HEK293 (cell line): Measurements from ENCODE around the gene INKA2.

Experiments
- CTCF ChIA-PET: fragments of 350-600 bp; formaldehyde crosslinking; extraction: SDS; loops from one replicate; lab custom pipeline; 2021; ENCODE audit warnings: antibody characterized with exemption; lab: Yijun Ruan, JAX
- POLR2A ChIA-PET: fragments of 300-600 bp; formaldehyde crosslinking; extraction: SDS; loops from one replicate; lab custom pipeline; 2020; ENCODE audit warnings: antibody characterized with exemption, inconsistent platforms; lab: Yijun Ruan, JAX
- H3K27ac ChIP-seq: fragments of 200-500 bp; sonication (Bioruptor generic); 2 replicates; pipeline ENCODE4 v1.5.1; 2014; ENCODE audit warnings: low read depth, low read length, control low read depth, inconsistent platforms; ENCODE audit errors: extremely low read depth
- H3K36me3 ChIP-seq, 2 experiments: fragments of 200-500 bp in 1 of 2; sonication (Bioruptor generic) in 1 of 2; 1 replicate in 1 of 2; 2 replicates in 1 of 2; pipeline ENCODE4 v1.5.1; 2014 to 2017; ENCODE audit warnings: inconsistent platforms in 2 of 2, low read length in 2 of 2; ENCODE audit not compliant: control insufficient read depth in 2 of 2, insufficient read depth in 1 of 2
- H3K4me1 ChIP-seq: fragments of 200-500 bp; sonication (Bioruptor generic); 2 replicates; pipeline ENCODE4 v1.5.1; 2014; ENCODE audit warnings: mild to moderate bottlenecking, low read length, inconsistent platforms; ENCODE audit not compliant: control insufficient read depth, insufficient read depth
- H3K4me3 ChIP-seq: 2 replicates; pipeline ENCODE4 v1.5.1; 2011; ENCODE audit warnings: low read depth, mild to moderate bottlenecking, control low read depth, low read length, moderate library complexity
- H3K9me3 ChIP-seq: fragments of 200-500 bp; sonication (Bioruptor generic); 2 replicates; pipeline ENCODE4 v1.5.1; 2014; ENCODE audit warnings: low read depth, low read length, inconsistent platforms; ENCODE audit not compliant: control insufficient read depth, insufficient read depth
- CTCF ChIP-seq: fragments of 450-650 bp; formaldehyde crosslinking; IDR thresholded peaks from 2 replicates; pipeline ENCODE4 v1.5.1; 2016; ENCODE audit warnings: missing biosample characterization, missing genetic modification characterization
- GLI4 ChIP-seq: fragments of 450-650 bp; formaldehyde crosslinking; IDR thresholded peaks from 2 replicates; pipeline ENCODE4 v1.5.1; 2016; ENCODE audit warnings: missing biosample characterization, missing genetic modification characterization
- KLF7 ChIP-seq: fragments of 450-650 bp; formaldehyde crosslinking; IDR thresholded peaks from 2 replicates; pipeline ENCODE4 v1.5.1; 2016; ENCODE audit warnings: missing biosample characterization, missing genetic modification characterization, borderline replicate concordance
- KLF9 ChIP-seq: fragments of 450-650 bp; formaldehyde crosslinking; IDR thresholded peaks from 2 replicates; pipeline ENCODE4 v1.5.1; 2016; ENCODE audit warnings: missing biosample characterization, missing genetic modification characterization, low read depth
- MZF1 ChIP-seq: fragments of 450-650 bp; formaldehyde crosslinking; IDR thresholded peaks from 2 replicates; pipeline ENCODE4 v1.5.1; 2017; ENCODE audit warnings: missing biosample characterization, missing genetic modification characterization, borderline replicate concordance
- YY1 ChIP-seq: fragments of 450-650 bp; formaldehyde crosslinking; IDR thresholded peaks from 2 replicates; pipeline ENCODE4 v1.5.1; 2018; ENCODE audit warnings: missing biosample characterization, missing genetic modification characterization
- ZBTB1 ChIP-seq: fragments of 450-650 bp; formaldehyde crosslinking; IDR thresholded peaks from 2 replicates; pipeline ENCODE4 v1.5.1; 2016; ENCODE audit warnings: missing biosample characterization, missing genetic modification characterization
- ZNF146 ChIP-seq: fragments of 450-650 bp; formaldehyde crosslinking; IDR thresholded peaks from 2 replicates; pipeline ENCODE4 v1.5.1; 2016; ENCODE audit warnings: missing biosample characterization, missing genetic modification characterization
- ZNF148 ChIP-seq: fragments of 450-650 bp; formaldehyde crosslinking; IDR thresholded peaks from 2 replicates; pipeline ENCODE4 v1.5.0; 2017; ENCODE audit warnings: missing biosample characterization, missing genetic modification characterization, borderline replicate concordance
- ZNF2 ChIP-seq: fragments of 450-650 bp; formaldehyde crosslinking; IDR thresholded peaks from 2 replicates; pipeline ENCODE4 v1.5.1; 2016; ENCODE audit warnings: missing biosample characterization, missing genetic modification characterization
- ZNF24 ChIP-seq: fragments of 450-650 bp; formaldehyde crosslinking; IDR thresholded peaks from 2 replicates; pipeline ENCODE4 v1.5.1; 2016; ENCODE audit warnings: missing biosample characterization, missing genetic modification characterization
- ZNF280D ChIP-seq: fragments of 450-650 bp; formaldehyde crosslinking; IDR thresholded peaks from 2 replicates; pipeline ENCODE4 v1.5.1; 2016; ENCODE audit warnings: missing biosample characterization, missing genetic modification characterization
- ZNF335 ChIP-seq: fragments of 450-650 bp; formaldehyde crosslinking; conservative IDR thresholded peaks from 2 replicates; pipeline ENCODE4 v1.5.1; 2016; ENCODE audit warnings: missing biosample characterization, missing genetic modification characterization
- ZNF416 ChIP-seq: fragments of 450-650 bp; formaldehyde crosslinking; IDR thresholded peaks from 2 replicates; pipeline ENCODE4 v1.5.1; 2016; ENCODE audit warnings: missing biosample characterization, missing genetic modification characterization
- ZNF521 ChIP-seq: fragments of 450-650 bp; formaldehyde crosslinking; IDR thresholded peaks from 2 replicates; pipeline ENCODE4 v1.5.1; 2017; ENCODE audit warnings: missing biosample characterization, mild to moderate bottlenecking, missing genetic modification characterization
- ZNF560 ChIP-seq: fragments of 450-650 bp; formaldehyde crosslinking; IDR thresholded peaks from 2 replicates; pipeline ENCODE4 v1.5.1; 2017; ENCODE audit warnings: missing biosample characterization, missing genetic modification characterization, borderline replicate concordance
- ZNF585B ChIP-seq: fragments of 450-650 bp; formaldehyde crosslinking; IDR thresholded peaks from 2 replicates; pipeline ENCODE4 v1.5.1; 2016; ENCODE audit warnings: missing biosample characterization, missing genetic modification characterization
- ZNF610 ChIP-seq: fragments of 450-650 bp; formaldehyde crosslinking; IDR thresholded peaks from 2 replicates; pipeline ENCODE4 v1.5.1; 2016; ENCODE audit warnings: missing biosample characterization, missing genetic modification characterization, borderline replicate concordance
- ZNF701 ChIP-seq: fragments of 450-650 bp; formaldehyde crosslinking; IDR thresholded peaks from 2 replicates; pipeline ENCODE4 v1.5.1; 2016; ENCODE audit warnings: missing biosample characterization, missing genetic modification characterization
- ZNF830 ChIP-seq: fragments of 450-650 bp; IDR thresholded peaks from 2 replicates; pipeline ENCODE4 v1.5.0; 2018; ENCODE audit warnings: missing biosample characterization, missing genetic modification characterization, low read depth, mild to moderate bottlenecking, moderate library complexity
- ZSCAN4 ChIP-seq: fragments of 450-650 bp; formaldehyde crosslinking; IDR thresholded peaks from 2 replicates; pipeline ENCODE4 v1.5.1; 2017; ENCODE audit warnings: missing biosample characterization, missing genetic modification characterization

The INKA2 gene

GRCh38 chr1:111720977-111721786 is 18.0 kb downstream of the INKA2 start:
- H3K27ac ChIP-seq: no peak overlapping the region
- CTCF ChIA-PET: interaction anchor here (2.5 kb wide), 1 partner anchor 26 kb away, joined by 8 read pairs; no protein-coding TSS in a partner anchor

GRCh38 chr1:111720274-111720976 is 18.8 kb downstream of the INKA2 start:
- H3K36me3 ChIP-seq: peaks cover 0 to 9% of the 10 kb centered on the region in 2 experiments; a peak in 1 of 3 replicates
- no peak overlapping the region for H3K4me3 ChIP-seq
- no peak for TF ChIP-seq KLF7
- no peak for TF ChIP-seq ZNF585B
- no peak for TF ChIP-seq CTCF
- no peak for TF ChIP-seq YY1
- no peak for TF ChIP-seq ZNF830 (tag by site-specific recombination)
- no peak for TF ChIP-seq ZNF416 (tag by site-specific recombination)
- no peak for TF ChIP-seq ZBTB1 (tag by site-specific recombination)
- H3K27ac ChIP-seq: no peak overlapping the region
- no peaks in the 10 kb centered on the region for H3K9me3 ChIP-seq
- ChIA-PET CTCF (interaction anchor here (2.5 kb wide), 1 partner anchor 27 kb away, joined by 8 read pairs; no protein-coding TSS in a partner anchor), POLR2A (interaction anchor here (1.0 to 1.2 kb wide), 2 partner anchors 11 to 19 kb away, joined by 3 read pairs; partner anchors contain the start of gene INKA2)
- H3K4me1 ChIP-seq: no peaks in the 10 kb centered on the region

More at GRCh38 chr1:111720977-111721786, 18.0 kb downstream of the INKA2 start:
- Histone ChIP-seq H3K9me3 (no peaks in the 10 kb centered on the region), H3K4me3 (no peak overlapping the region)
- peak; percentile 93 for TF ChIP-seq ZSCAN4
- no peak for TF ChIP-seq ZNF610 (tag by site-specific recombination)
- TF ChIP-seq, all 188 proteins: peak for 1
- no peaks in the 10 kb centered on the region for H3K4me1 ChIP-seq
- POLR2A ChIA-PET: interaction anchor here (1.0 to 1.2 kb wide), 2 partner anchors 10 to 18 kb away, joined by 3 read pairs; partner anchors contain the start of gene INKA2
- H3K36me3 ChIP-seq: peaks cover 0 to 9% of the 10 kb centered on the region in 2 experiments; a peak in 1 of 3 replicates

- H3K4me1 ChIP-seq: no peaks in the 10 kb centered on the region
- peaks cover 0 to 9% of the 10 kb centered on the region in 2 experiments; a peak in 1 of 3 replicates for H3K36me3 ChIP-seq
- ChIA-PET CTCF (interaction anchor here (2.5 kb wide), 1 partner anchor 28 kb away, joined by 8 read pairs; no protein-coding TSS in a partner anchor), POLR2A (no interaction called here)
- no peaks in the 10 kb centered on the region for H3K9me3 ChIP-seq
- no peak overlapping the region for H3K4me3 ChIP-seq
- H3K27ac ChIP-seq: no peak overlapping the region
- TF ChIP-seq ZNF146 (tag by site-specific recombination) (no peak), MZF1 (tag by site-specific recombination) (no peak), ZNF335 (tag by site-specific recombination) (no peak), KLF9 (no peak), ZNF560 (tag by site-specific recombination) (no peak), ZNF2 (tag by site-specific recombination) (no peak), GLI4 (tag by site-specific recombination) (no peak), ZNF280D (no peak), ZNF148 (no peak), ZNF701 (tag by site-specific recombination) (no peak), ZNF521 (tag by site-specific recombination) (no peak), ZNF24 (no peak)
Measured at GRCh38 chr1:111719674-111720132, 19.5 kb downstream of the INKA2 start.
